Ecto neural progenitor cell (in vitro differentiated cells): Measurements from ENCODE around the gene PLA2G1B.
A peak's percentile ranks its signal among the peaks of the same experiment; 100 is the strongest.
"Not testable (repeated sequence)": the region's sequence is repeated elsewhere in the genome, so short reads cannot be mapped to it uniquely, and the experiment has no call there.

Source experiments
- DNase-seq: peaks from one replicate; pipeline ENCODE4 v3.0.0-alpha.2; 2018; ENCODE audit warnings: low spot score

PLA2G1B gene

DNA sequence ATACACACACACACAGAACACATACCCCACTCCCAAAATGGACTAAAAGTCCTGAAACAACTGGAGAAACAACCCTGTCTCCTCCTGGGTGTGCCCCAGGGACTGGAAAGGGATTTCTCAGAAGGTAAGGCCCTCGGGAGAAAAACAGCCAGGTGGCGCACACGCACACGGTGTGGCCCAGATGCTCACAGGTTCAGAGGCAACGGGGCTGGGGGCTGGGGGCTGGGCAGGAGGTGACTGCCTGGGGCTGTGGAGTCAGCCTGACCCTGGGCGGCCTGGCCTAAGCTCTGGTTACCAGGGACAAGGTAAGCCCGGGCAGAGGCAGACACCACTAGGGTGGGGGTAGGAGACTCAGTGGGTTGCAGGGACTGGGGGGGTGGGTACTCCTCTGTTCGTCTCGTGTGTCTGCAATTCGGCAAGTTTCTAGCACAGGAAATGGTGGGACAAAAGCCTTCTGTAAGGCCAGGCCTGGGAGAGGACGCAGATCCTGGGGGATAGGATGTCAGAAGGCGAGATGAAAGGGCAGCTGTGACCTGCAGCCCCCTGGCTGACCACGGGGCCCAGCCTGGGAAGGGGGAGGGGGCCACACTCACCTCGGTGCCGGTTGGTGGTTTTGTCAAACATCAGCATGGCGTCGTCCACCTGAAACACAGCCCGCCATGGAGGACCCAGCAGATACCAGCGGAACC is 31.0 kb upstream of the PLA2G1B start:
- DNase-seq: peak; percentile 64

DNA sequence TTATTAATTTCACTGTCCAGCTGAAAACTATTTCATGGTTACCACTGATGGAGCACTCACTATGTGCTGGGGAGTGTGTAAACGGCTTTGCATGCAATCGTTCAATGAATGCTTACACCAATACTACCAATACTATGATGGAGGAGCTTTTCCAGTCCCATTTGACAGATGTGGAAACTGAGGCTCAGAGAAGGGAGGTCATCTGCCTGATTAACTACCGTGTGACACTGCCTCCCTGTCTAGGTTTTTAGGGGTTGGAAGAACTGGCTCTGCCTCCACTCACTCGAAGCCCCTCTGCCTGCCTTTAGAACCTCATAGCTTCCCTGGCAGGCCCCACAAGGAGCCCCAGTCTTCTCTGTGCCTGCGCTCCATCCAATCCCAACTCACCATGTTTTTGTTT is 29.5 kb upstream of the PLA2G1B start:
- no peak for DNase-seq

DNA sequence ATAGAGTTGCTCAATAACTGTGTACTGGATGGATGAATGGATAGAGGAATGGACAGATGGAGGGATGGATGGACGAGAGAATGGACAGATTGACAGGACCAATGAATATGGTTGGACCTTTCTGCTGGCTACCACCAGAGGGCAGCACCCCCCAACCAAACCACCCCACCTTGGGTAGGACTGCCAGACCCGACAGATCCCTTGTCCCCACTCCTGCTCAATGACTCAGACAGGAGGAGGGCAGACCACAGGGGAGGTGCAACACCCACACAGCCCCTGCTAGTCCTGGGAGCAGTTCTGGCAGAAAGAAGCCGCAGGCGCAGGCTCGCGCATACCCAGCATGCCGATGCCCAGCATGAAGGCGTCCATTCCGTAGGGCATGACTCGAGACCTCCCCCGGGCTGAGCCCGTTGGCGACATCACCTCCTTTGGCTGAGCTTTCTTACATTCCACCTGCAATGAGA is 29.0 kb upstream of the PLA2G1B start:
- peak; percentile 92 for DNase-seq

DNA sequence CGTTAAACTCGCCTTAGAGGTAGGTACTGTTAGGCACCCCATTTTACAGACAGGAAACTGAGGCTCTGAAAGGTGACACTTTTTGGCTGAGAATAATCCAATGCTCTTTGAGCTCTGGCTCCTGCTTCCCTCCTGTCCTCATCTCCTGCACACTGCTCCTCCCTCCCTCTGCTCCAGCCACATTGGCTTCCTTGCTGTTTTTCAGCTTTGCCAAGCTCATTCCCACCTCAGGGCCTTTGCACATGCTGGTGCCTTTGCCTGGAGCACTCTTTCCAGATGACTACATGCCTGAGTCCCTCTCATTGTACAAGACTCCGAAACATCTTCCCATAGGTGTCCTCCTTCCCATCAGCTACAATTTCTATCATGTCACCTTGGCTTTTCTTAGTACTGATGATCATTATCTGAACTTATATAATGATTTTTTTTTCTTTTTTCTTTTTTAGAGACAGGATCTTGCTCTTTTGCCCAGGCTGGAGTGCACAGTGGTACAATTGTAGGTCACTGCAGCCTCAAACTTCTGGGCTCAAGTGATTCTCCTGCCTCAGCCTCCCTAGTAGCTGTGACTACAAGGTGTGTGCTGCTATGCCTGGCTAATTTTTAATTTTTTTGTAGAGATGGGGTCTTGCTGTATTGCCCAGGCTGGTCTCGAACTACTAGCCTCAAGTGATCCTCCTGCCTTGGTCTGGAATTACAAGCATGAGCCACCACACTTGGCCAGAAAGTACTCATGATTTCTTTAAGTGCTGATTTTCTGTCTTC is 26.2 kb upstream of the PLA2G1B start:
- DNase-seq: no peak

DNA sequence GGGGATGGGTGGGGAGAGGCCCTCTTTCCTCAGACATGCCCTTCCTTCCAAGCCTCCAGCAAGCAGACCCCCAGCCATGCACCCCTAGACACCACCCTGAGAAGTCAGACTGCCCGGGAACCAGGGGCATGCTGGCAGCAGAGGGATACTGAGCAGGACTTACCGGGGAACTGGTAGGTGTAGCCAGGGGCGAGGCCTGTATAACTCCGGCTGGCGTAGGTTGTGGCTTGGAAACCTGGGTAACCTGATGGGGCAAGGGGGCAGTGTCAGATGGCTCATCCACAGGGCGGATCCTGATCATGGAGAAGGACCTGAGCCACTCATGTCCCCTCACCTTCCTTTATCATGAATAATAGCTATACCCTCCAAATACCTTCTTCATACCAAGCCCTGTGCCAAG is 25.6 kb upstream of the PLA2G1B start:
- DNase-seq: no peak

DNA sequence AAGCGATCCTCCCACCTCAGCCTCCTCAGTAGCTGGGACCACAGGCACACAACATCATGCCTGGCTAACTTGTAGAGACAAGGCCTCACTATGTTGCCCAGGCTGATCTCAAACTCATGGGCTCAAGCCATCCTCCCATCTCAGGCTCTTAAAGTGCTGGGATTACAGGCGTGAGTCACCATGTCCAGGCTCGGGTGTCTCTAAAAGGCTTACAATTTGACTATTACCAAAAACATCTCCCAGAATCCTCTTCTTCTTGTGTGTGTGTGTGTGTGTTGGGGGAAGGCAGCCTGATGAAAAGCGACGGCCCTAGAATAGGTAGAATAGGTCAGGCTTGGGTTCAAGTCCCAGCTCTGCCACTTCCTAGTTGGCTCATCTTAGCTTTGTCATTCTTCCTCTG is 24.5 kb upstream of the PLA2G1B start:
- DNase-seq: no peak

DNA sequence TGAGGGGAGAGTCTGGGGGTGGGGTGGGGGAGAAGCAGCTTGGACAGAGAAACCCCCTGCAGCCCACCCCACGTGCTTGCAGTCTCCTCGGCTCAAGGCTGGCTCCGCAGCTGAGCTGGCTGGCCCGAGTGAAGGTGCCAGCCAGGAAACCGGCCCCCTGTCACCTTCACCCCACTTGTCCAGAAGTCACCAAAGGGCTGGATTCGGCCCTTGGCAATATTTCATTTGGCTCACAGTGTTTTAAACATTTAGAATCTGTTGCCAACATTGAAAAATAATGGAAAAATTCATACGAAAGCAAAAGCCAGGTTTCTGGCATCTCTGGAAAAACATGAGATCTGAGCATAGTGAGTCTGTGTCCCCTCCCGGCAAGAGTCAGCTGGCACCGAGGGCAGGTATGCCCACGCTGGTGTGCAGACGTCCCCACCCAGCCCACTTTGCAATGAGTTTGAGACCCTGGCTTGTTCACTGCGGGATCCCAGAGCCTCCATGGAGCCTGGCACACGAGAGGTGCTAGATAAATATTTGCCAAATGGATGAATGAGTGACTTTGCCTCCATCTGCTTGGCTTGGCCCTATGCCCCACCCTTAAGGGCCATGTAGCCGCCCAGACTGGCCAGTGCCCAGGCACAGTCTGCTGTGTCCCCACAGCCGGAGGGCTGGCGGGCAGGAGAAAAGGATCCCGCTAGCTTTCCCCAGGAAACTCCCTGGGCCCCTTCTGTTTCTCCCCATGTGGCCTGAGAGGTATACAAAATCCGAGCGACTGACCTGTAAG is 23.2 kb upstream of the PLA2G1B start:
- DNase-seq: no peak

DNA sequence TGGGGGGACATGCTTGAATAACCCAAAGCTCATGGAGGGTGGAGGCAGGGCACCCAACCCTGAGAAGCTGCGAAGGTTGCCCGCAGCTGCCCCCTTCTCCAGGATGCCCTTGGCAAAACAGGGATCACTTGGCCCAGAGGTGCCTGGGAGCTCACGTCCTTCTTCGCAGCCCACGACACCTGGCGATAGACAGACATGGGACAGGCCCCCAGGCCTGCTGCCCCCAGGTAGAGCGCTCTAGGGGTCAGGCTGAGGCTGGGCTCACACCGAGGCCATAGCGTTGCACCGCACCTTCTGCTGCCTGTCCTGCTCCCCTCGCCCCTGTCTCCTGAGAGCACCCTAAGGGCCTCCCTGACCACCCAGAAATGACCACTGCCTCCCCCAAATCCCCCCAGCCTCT is 20.2 kb upstream of the PLA2G1B start:
- no peak for DNase-seq

DNA sequence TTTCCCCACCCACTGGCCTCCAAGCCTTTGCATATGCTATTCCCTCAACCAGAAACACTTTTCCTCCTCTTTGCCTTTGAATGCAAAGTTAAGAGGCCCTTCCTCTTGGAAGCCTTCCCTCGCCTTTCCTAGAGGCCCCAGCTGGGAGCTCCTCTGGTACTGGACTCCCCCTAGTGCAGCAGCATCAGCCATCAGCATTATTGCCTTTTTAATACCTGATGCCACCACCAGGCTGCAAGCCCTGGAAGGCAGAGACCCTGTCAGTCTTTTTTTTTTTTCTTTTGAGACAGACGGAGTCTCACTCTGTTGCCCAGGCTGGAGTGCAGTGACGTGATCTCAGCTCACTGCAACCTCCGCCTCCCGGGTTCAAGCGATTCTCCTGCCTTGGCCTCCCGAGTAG is 19.1 kb upstream of the PLA2G1B start:
- DNase-seq: no peak

DNA sequence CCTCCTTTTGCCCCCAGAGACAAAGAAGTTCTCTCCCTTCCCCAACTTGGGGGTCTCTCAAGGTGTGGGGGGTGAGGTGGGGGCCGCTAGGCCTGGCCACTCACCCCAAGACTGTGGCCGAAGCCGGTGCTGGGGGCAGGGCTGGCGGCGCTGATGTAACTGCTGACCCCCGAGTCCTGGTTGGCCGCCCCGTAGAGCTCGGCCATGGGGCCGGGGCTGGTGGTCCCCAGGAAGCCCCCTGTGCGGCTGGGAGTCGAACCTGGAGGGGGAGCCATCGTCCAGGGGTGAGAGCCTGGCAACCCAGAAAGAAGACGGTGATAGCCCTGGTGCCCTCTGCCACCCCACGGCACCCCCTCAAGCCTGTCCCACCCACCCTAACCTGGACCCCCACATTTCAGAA is 18.5 kb upstream of the PLA2G1B start:
- no peak for DNase-seq

DNA sequence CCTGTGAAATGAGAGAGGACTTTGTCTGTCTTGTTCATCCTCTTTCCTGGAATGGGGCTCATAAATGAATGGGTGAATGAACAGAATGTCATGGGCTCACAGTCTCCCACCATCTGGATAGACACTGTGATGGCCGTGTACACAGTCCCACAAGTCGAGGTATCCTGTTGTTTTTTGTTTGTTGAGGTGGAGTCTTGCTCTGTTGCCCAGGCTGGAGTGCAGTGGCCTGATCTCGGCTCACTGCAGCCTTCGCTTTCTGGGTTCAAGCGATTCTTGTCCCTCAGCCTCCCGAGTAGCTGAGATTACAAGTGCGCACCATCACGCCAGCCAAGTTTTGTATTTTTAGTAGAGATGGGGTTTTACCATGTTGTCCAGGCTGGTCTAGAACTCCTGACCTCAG is 16.1 kb upstream of the PLA2G1B start:
- DNase-seq: no peak

DNA sequence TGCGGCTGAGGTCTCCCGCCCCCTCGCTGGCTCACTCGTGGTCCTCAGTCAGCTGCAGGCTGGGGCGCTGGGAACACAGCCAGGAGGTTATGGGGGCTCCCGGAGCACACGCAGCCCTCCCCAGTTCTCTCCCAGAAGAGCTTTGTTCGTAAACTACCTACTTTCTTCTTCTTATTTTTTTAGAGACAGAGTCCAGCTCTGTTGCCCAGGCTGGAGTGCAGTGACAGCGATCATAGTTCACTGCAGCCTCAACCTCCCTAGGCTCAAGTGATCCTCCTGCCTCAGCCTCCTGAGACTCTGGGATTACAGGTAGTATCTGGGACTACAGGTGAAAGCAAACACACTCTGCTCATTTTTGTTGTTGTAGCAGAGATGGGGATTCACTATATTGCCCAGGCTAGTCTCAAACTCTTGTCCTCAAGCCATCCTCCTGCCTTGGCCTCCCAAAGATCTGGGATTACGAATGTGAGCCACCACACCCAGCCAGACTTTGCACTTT is 15.5 kb upstream of the PLA2G1B start:
- DNase-seq: no peak

DNA sequence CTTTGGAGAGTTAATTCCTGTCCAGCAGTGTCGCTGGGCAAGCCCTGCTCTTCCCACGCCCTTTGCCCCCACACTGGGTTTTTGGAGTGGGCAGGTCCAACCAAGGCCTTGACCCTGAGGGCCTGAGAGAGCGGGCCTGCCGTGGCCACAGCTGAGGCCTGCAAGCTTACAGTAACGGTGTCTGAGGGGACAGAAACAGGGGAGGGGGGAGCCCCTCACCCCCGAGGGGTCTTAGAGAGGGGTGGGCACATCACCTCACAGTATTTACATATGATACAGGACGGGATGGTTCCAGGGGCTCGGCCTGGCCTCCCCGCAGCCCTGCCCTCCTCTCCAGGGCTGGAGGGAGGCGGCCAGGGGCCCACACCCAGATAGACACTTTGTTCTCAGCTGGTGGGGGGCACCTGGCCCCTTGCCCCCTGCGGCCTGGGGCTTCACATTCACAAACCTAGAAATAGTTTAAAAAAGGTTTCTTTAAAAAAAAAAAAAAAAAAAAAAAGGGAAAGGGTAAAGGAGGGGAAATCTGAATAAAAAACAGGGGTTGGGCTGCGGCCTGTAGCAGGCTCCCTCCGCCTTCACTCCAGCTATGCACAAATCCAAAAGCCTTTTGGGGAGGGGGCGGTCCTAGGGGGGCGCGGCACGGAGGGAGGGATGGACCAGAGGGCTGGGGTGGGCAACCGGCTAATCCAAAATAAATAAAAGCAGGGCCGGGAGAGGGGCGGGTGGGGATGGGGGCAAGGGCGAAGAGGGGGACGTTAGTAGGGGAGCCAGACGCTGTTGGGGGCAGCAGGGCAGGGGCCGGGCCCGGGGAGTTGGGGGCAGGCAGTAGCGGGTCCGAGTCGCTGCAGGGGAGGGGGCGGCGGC is 14.8 kb upstream of the PLA2G1B start:
- no peak for DNase-seq

DNA sequence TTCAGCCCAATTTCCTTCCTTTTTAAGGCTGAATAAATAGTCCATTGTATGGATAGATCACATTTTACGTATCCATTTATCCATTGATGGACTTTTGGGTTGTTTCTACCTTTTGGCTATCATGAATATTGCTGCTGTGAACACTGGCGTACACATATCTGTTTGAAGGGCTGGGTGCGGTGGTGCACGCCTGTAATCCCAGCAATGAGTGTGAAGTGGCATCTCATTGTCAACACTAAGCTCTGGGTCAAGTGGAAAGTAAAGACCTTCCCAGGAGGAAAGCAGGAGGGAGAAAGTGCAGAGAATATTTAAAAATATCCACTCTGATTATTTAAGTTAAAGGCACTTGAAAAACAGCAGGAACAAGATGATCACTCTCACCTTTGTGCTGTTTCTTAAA is 11.7 kb upstream of the PLA2G1B start:
- DNase-seq: no peak

DNA sequence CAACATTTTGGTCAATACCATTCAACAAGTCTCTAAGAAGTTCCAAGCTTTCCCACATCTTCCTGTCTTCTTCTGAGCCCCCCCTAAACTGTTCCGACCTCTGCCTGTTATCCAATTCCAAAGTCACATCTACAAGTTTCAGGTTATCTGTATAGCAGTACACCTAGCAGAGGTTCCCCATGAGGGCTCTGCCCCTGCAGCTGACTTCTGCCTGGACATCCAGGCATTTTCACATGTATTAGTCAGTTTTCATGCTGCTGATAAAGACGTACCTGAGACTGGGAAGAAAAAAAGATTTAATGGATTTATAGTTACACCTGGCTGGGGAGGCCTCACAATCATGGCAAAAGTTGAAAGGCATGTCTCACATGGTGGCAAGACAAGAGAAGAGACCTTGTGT is 10.2 kb upstream of the PLA2G1B start:
- DNase-seq: no peak

DNA sequence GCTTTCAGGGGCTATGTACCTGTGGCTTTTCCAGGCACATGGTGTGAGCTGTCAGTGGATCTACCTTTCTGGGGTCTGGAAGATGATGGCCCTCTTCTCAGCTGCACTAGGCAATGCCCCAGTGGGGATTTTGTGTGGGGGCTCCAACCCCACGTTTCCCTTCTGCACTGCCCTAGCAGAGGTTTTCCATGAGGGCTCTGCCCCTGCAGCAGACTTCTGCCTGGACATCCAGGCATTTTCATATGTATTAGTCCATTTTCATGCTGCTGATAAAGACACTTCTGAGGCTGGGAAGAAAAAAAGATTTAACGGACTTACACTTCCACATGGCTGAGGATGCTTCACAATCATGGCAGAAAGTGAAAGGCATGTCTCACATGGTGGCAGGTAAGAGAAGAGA is 8.8 kb upstream of the PLA2G1B start:
- DNase-seq: not testable (repeated sequence)

DNA sequence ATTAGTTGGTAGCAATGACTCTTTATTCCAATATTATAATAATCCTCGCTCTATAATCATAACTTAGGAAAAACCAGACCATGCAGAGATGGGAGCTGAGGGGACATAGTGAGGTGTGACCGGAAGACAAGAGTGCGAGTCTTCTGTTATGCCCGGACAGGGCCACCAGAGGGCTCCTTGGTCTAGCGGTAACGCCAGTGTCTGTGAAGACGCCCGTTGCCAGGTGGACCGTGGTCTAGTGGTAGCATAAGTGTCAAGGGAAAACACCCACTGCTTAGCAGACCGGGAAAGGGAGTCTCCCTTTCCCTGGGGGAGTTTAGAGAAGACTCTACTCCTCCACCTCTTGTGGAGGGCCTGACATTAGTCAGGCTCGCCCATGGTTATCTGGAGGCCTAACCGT is 7.9 kb upstream of the PLA2G1B start:
- peak; percentile 70 for DNase-seq

DNA sequence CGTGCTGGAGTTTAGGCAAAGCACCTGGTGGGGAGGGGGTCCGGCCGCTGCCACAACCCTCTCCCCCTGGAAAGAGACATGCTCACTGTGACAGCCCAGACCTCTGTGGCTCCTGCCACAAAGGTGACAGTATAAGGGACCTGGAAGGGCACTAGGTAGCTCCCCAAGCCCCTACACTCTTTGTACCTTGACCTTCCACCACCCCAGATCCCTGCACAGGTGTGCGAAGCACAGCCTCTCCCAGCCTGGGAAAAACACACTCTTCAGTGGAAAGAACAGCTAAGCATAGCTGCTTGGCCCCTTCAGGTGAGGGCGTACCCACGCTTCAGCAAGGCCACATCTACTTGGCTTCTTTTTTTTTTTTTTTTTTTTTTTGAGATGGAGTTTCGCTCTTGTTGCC is 4.9 kb upstream of the PLA2G1B start:
- DNase-seq: no peak

DNA sequence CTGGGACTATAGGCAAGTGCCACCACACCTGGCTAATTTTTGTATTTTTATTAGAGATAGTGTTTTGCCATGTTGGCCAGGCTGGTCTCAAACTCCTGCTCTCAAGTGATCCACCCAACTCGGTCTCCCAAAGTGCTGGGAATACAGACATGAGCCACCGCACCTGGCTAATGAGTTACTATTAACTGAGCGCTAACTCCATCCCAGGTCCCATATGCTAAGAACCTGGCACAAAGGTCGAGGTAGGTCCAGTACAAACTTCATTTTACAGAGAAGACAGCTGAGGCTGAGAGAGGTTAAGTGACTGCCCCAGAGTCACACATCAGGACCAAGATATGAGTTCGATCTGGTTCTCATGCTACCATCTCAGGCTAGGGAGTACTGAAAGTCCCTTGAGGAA is 4.5 kb upstream of the PLA2G1B start:
- DNase-seq: no peak

DNA sequence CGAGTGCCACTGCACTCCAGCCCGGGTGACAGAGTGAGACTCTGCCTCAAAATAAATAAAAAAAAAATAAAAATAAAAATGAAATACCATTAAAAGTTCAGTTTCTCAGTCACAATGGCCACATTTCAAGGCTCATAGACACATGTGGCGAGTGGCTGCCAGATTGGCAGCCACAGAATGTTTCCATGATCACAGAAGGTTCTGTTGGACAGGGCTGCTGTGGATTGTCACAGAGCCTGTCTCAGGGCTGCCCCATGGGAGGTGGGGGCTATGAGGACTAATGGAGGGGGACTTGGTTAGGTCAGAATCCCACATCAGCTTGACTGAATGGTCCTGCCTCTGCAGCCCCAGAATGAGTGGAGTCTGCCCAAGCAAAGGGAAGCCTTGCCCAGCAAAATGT is 3.8 kb upstream of the PLA2G1B start:
- no peak for DNase-seq

DNA sequence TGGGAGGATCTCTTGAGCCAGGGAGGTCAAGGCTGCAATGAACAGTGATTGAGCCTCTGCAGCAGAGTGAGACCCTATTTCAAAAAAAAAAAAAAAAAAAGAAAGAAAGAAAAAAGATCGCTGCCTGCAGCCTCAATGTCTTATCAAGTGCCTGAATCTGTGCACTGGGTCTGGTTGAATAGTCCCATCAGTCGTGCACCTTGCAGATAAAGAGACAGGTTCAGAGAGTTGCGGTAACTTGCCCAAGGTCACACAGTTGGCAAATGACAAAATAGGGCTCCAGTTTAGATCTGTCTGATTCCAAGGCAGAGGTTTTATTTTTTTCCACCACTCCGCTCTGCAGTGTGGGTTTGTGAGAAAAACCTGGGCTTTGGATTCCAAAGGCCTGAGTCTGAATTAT is 649 bp upstream of the PLA2G1B start:
- DNase-seq: no peak

DNA sequence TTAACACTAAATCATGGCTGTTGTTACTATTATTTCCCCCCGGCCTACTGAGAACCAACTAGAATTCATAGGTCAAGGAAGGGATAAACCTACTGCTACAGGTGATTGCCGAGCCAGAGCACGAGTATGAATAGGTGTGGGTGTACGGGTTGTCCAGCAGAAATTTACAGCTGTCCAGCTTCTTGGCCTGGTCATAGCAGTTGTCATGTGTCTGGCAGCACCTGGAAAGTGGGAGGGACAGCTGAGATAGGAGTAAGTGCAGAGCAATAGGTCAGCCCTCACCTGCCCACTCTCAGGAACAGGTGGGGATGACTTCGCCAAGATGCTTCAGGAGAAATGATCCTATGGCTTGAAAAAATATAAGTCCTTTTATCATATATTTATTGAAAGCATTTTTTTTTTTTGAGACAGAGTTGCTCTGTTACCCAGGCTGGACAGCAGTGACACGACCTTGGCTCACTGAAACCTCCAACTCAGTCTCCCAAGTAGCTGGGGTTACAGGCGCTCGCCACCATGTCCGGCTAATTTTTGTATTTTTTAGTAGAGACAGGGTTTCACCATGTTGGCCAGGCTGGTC is 2.6 kb downstream of the PLA2G1B start:
- DNase-seq: no peak
